Measurements from ENCODE around the gene IRGC.

IRGC gene

DNA sequence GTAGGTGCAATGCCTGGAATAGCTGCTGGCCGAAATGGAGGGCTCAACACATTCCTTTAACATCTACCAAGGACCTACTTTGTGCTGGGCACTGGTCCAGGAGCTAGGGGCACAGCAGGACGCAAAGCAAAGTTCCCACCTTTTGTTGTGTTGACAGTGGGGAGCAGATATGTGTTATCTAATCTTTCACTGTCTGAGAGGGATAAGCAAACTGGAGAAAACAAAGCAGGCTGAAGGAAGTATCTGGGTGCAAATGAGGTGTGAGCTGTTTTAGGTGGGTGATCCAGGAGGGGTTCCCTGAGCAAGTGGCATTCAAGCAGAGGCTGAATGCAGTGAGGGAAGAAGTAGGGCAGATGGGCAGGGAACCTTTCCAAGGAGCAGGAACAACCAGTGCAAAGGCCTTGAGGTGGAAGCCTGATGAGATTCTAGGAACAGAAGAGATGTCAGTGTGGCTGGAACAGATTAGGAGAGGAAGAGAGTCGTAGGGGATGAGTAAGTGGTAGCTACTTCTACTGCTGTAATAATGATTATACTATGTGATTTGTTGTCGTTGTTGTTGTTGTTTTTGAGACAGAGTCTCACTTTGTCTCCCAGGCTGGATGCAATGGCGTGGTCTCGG, 43.7 kb upstream of the IRGC start:
- no peak for TF ChIP-seq ESRRG (CRISPR knock-in tag; IDR thresholded peaks at IDR 0.05)
- no peak for TF ChIP-seq ZNF8 (CRISPR knock-in tag; IDR thresholded peaks at IDR 0.05)
- no peak for TF ChIP-seq ZC3H10 (CRISPR knock-in tag; IDR thresholded peaks at IDR 0.05)
- no peak for TF ChIP-seq ARNTL (CRISPR knock-in tag; IDR thresholded peaks at IDR 0.05; ENCODE audit: borderline replicate concordance, low read depth)
- no peak for TF ChIP-seq ISL1 (CRISPR knock-in tag; IDR thresholded peaks at IDR 0.05)
- no peak for TF ChIP-seq CSDC2 (CRISPR knock-in tag; IDR thresholded peaks at IDR 0.05)
- TF ChIP-seq, protein P1, sequence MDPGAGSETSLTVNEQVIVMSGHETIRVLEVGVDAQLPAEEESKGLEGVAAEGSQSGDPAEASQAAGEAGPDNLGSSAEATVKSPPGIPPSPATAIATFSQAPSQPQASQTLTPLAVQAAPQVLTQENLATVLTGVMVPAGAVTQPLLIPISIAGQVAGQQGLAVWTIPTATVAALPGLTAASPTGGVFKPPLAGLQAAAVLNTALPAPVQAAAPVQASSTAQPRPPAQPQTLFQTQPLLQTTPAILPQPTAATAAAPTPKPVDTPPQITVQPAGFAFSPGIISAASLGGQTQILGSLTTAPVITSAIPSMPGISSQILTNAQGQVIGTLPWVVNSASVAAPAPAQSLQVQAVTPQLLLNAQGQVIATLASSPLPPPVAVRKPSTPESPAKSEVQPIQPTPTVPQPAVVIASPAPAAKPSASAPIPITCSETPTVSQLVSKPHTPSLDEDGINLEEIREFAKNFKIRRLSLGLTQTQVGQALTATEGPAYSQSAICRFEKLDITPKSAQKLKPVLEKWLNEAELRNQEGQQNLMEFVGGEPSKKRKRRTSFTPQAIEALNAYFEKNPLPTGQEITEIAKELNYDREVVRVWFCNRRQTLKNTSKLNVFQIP (CRISPR knock-in tag; IDR thresholded peaks at IDR 0.05; ENCODE audit: borderline replicate concordance, low read depth), result no peak
- TF ChIP-seq, protein P2, sequence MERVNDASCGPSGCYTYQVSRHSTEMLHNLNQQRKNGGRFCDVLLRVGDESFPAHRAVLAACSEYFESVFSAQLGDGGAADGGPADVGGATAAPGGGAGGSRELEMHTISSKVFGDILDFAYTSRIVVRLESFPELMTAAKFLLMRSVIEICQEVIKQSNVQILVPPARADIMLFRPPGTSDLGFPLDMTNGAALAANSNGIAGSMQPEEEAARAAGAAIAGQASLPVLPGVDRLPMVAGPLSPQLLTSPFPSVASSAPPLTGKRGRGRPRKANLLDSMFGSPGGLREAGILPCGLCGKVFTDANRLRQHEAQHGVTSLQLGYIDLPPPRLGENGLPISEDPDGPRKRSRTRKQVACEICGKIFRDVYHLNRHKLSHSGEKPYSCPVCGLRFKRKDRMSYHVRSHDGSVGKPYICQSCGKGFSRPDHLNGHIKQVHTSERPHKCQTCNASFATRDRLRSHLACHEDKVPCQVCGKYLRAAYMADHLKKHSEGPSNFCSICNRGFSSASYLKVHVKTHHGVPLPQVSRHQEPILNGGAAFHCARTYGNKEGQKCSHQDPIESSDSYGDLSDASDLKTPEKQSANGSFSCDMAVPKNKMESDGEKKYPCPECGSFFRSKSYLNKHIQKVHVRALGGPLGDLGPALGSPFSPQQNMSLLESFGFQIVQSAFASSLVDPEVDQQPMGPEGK (CRISPR knock-in tag; IDR thresholded peaks at IDR 0.05; ENCODE audit: borderline replicate concordance), result no peak
- no peak for TF ChIP-seq RARB (CRISPR knock-in tag; IDR thresholded peaks at IDR 0.05)
- TF ChIP-seq TCF4 (CRISPR knock-in tag; IDR thresholded peaks at IDR 0.05; ENCODE audit: borderline replicate concordance), result no peak
- TF ChIP-seq ZFP3 (CRISPR knock-in tag; IDR thresholded peaks at IDR 0.05), result no peak
- TF ChIP-seq OSR1 (CRISPR knock-in tag; IDR thresholded peaks at IDR 0.05), result no peak
- no peak for TF ChIP-seq PPARA (CRISPR knock-in tag; IDR thresholded peaks at IDR 0.05; ENCODE audit: borderline replicate concordance)
- TF ChIP-seq CSRNP3 (CRISPR knock-in tag; IDR thresholded peaks at IDR 0.05), result no peak
- no peak for TF ChIP-seq CREB5 (CRISPR knock-in tag; IDR thresholded peaks at IDR 0.05; ENCODE audit: low read depth)
- TF ChIP-seq TOX (CRISPR knock-in tag; IDR thresholded peaks at IDR 0.05; ENCODE audit: borderline replicate concordance), result no peak
- no peak for TF ChIP-seq ZFP30 (CRISPR knock-in tag; IDR thresholded peaks at IDR 0.05)
- ATAC-seq, result no peak

DNA sequence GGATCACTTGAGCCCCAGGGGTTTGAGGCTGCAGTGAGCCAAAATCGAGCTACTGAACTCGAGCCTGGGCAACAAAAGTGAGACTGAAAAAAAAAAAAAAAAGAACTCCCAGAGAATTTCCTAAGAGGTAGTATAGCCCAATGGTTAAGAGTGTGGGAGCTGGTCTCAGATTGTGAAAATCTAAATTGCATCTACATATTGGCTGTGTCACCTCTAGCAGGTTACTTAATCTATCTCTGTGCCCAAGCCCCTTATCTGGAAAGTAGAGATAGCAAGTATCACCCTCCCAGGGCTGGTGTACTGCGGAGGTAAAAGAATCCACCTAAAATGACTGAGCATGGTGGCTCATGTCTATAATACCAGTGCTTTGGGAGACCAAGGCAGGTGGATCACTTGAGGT, 42.2 kb upstream of the IRGC start:
- no peak for ATAC-seq

More for the DNA sequence above, 42.2 kb upstream of the IRGC start:
- TF ChIP-seq ZFP3 (CRISPR knock-in tag; IDR thresholded peaks at IDR 0.05) (no peak), ZFP30 (CRISPR knock-in tag; IDR thresholded peaks at IDR 0.05) (no peak), ZNF70 (CRISPR knock-in tag; IDR thresholded peaks at IDR 0.05) (no peak), CREB5 (CRISPR knock-in tag; IDR thresholded peaks at IDR 0.05; ENCODE audit: low read depth) (no peak), ZNF8 (CRISPR knock-in tag; IDR thresholded peaks at IDR 0.05) (no peak), TSHZ2 (CRISPR knock-in tag; IDR thresholded peaks at IDR 0.05) (no peak), ZC3H10 (CRISPR knock-in tag; IDR thresholded peaks at IDR 0.05) (no peak), BACH2 (CRISPR knock-in tag; IDR thresholded peaks at IDR 0.05; ENCODE audit: borderline replicate concordance) (no peak), ZNF565 (CRISPR knock-in tag; conservative IDR thresholded peaks at IDR 0.05; ENCODE audit: low read depth) (no peak), OSR1 (CRISPR knock-in tag; IDR thresholded peaks at IDR 0.05) (no peak), RARB (CRISPR knock-in tag; IDR thresholded peaks at IDR 0.05) (no peak), ISL1 (CRISPR knock-in tag; IDR thresholded peaks at IDR 0.05) (no peak), CSDC2 (CRISPR knock-in tag; IDR thresholded peaks at IDR 0.05) (no peak), CSRNP3 (CRISPR knock-in tag; IDR thresholded peaks at IDR 0.05) (no peak), ESRRG (CRISPR knock-in tag; IDR thresholded peaks at IDR 0.05) (no peak), TOX (CRISPR knock-in tag; IDR thresholded peaks at IDR 0.05; ENCODE audit: borderline replicate concordance) (no peak), ARNTL (CRISPR knock-in tag; IDR thresholded peaks at IDR 0.05; ENCODE audit: borderline replicate concordance, low read depth) (no peak), PPARA (CRISPR knock-in tag; IDR thresholded peaks at IDR 0.05; ENCODE audit: borderline replicate concordance) (no peak)
- TF ChIP-seq, protein P2 (CRISPR knock-in tag; IDR thresholded peaks at IDR 0.05; ENCODE audit: borderline replicate concordance), result no peak
- TF ChIP-seq, protein P1 (CRISPR knock-in tag; IDR thresholded peaks at IDR 0.05; ENCODE audit: borderline replicate concordance, low read depth), result no peak
